A549 (cell line): ENCODE results near the gene NRIP2. TPM values are rescaled to one million over a fixed set of nuclear protein-coding genes. Genes with fewer than 3 reads are reported as not detected.
A peak's percentile ranks its signal among the peaks of the same experiment; 100 is the strongest.

Source experiments
- ATAC-seq, 2 experiments: fragments of 200-7000 bp in 1 of 2; fragments of >200 bp in 1 of 2; cut with Nextera tagmentation in 1 of 2; cut with Tn5 transposase in 1 of 2; 3 replicates each; pipeline versions ENCODE4 v1.8.0 to v1.9.1; 2018 to 2020; ENCODE audit warnings: mild to moderate bottlenecking in 1 of 2, moderate library complexity in 1 of 2
- CTCF ChIA-PET: fragments of 300-600 bp; sonication (Branson Sonifier 250); formaldehyde crosslinking; extraction: SDS; loops from one replicate; lab custom pipeline; 2021; ENCODE audit warnings: antibody characterized with exemption, inconsistent platforms; lab: Yijun Ruan, JAX
- POLR2A ChIA-PET: fragments of 350-600 bp; formaldehyde crosslinking; extraction: SDS; loops from one replicate; lab custom pipeline; 2021; ENCODE audit warnings: antibody characterized with exemption, inconsistent platforms; lab: Yijun Ruan, JAX
- DNase-seq, 2 experiments: peaks; one replicate each; pipeline versions ENCODE4 v3.0.0 to v3.0.0-alpha.2; 2011 to 2016; ENCODE audit warnings: low read depth in 1 of 2, low spot score in 1 of 2
- FAIRE-seq: peaks from 2 replicates; lab custom pipeline; 2011; peaks lifted over from hg19 to GRCh38; lab: Jason Lieb, UNC
- H3K27ac ChIP-seq, 2 experiments: fragments of >200 bp; sonication (Bioruptor Twin); formaldehyde crosslinking; 3 replicates each; pipeline ENCODE4 v1.5.1; 2016 to 2017
- H3K4me1 ChIP-seq: fragments of >200 bp; sonication (Bioruptor Twin); formaldehyde crosslinking; 3 replicates; pipeline ENCODE4 v1.6.1; 2016
- H3K4me2 ChIP-seq: fragments of >200 bp; sonication (Bioruptor Twin); formaldehyde crosslinking; 3 replicates; pipeline ENCODE4 v1.6.1; 2016
- H3K4me3 ChIP-seq: fragments of >200 bp; sonication (Bioruptor Twin); formaldehyde crosslinking; 3 replicates; pipeline ENCODE4 v1.5.1; 2016
- H3K9me3 ChIP-seq: fragments of >200 bp; sonication (Bioruptor Twin); formaldehyde crosslinking; 3 replicates; pipeline ENCODE4 v1.6.1; 2016
- CBX2 ChIP-seq: fragments of 200-600 bp; sonication (generic); IDR thresholded peaks from 2 replicates; pipeline ENCODE4 v1.6.1; 2016; ENCODE audit warnings: low read depth, mild to moderate bottlenecking, borderline replicate concordance
- CTCF ChIP-seq: fragments of >200 bp; sonication (Bioruptor Twin); formaldehyde crosslinking; IDR thresholded peaks from 3 replicates; pipeline ENCODE4 v1.5.1; 2016
- E2F6 ChIP-seq: IDR thresholded peaks from 2 replicates; pipeline ENCODE4 v1.6.1; 2012; ENCODE audit warnings: low read depth, borderline replicate concordance
- EHF ChIP-seq: fragments of 250-450 bp; sonication (Bioruptor Pico); IDR thresholded peaks from 2 replicates; pipeline ENCODE4 v1.5.0; 2020; ENCODE audit warnings: mild to moderate bottlenecking
- EHMT2 ChIP-seq: fragments of 200-600 bp; sonication (generic); IDR thresholded peaks from 2 replicates; pipeline ENCODE4 v1.6.1; 2016; ENCODE audit warnings: antibody characterized with exemption, low read depth, mild to moderate bottlenecking, moderate library complexity
- EP300 ChIP-seq, 2 experiments: fragments of >200 bp; sonication (Bioruptor Twin); formaldehyde crosslinking; IDR thresholded peaks; 2 replicates in 1 of 2; 3 replicates in 1 of 2; pipeline ENCODE4 v1.6.1; 2016 to 2017
- FOSB ChIP-seq: fragments of 250-450 bp; sonication (Bioruptor Pico); IDR thresholded peaks from 2 replicates; pipeline ENCODE4 v1.5.0; 2020; ENCODE audit warnings: mild to moderate bottlenecking, moderate library complexity
- GATA3 ChIP-seq: IDR thresholded peaks from 2 replicates; pipeline ENCODE4 v1.6.1; 2012; ENCODE audit warnings: borderline replicate concordance
- HEYL ChIP-seq: fragments of 250-450 bp; sonication (Bioruptor Pico); IDR thresholded peaks from 2 replicates; pipeline ENCODE4 v1.8.0; 2021; ENCODE audit warnings: mild to moderate bottlenecking, moderate library complexity
- HOXB13 ChIP-seq: fragments of 250-450 bp; sonication (Bioruptor Pico); IDR thresholded peaks from 2 replicates; pipeline ENCODE4 v1.5.0; 2020; ENCODE audit warnings: low read depth, mild to moderate bottlenecking, moderate library complexity
- MYC ChIP-seq: IDR thresholded peaks from 2 replicates; pipeline ENCODE4 v1.6.1; 2012; ENCODE audit warnings: mild to moderate bottlenecking, inconsistent platforms, low read length, improper control_type of control experiment, borderline replicate concordance
- NFE2L2 ChIP-seq: fragments of 150-350 bp; conservative IDR thresholded peaks from 2 replicates; pipeline ENCODE4 v1.6.1; 2014; ENCODE audit warnings: low read length
- PHF8 ChIP-seq: fragments of 200-600 bp; sonication (generic); IDR thresholded peaks from 2 replicates; pipeline ENCODE4 v1.6.1; 2016; ENCODE audit warnings: low read depth, mild to moderate bottlenecking, antibody characterized with exemption, moderate library complexity, borderline replicate concordance
- POLR2A ChIP-seq: IDR thresholded peaks from 2 replicates; pipeline ENCODE4 v1.6.1; 2012; ENCODE audit warnings: mild to moderate bottlenecking, low read length
- REST ChIP-seq: fragments of 200-600 bp; sonication (generic); IDR thresholded peaks from 2 replicates; pipeline ENCODE4 v1.6.1; 2016; ENCODE audit warnings: antibody characterized with exemption, mild to moderate bottlenecking, moderate library complexity
- RNF2 ChIP-seq: fragments of 200-600 bp; sonication (generic); IDR thresholded peaks from 2 replicates; pipeline ENCODE4 v1.6.1; 2016; ENCODE audit warnings: low read depth, mild to moderate bottlenecking, antibody characterized with exemption, moderate library complexity, borderline replicate concordance
- TP53 ChIP-seq: fragments of 250-450 bp; sonication (Bioruptor Pico); IDR thresholded peaks from 2 replicates; pipeline ENCODE4 v1.5.0; 2021; ENCODE audit warnings: mild to moderate bottlenecking, moderate library complexity
- USF2 ChIP-seq: fragments of 450-650 bp; IDR thresholded peaks from 2 replicates; pipeline ENCODE4 v1.6.1; 2014; ENCODE audit warnings: antibody characterized with exemption
- WGBS: methylation state at CpG from one replicate; pipeline ENCODE4 v1.1.6; 2017; ENCODE audit errors: missing lambda C conversion rate; 5-methylcytosine and 5-hydroxymethylcytosine counted together
- polyA plus RNA-seq, 4 experiments: library from polyadenylated mRNA; depleted of rRNA in 3 of 4; stranded (reverse); fragments of >200 nt; fragmentation: RNase III in 1 of 4; extraction: RNeasy Plus Mini Kit Qiagen cat#74134 plus additional on column Dnase treatment in 1 of 4; gene quantifications; 2 replicates in 3 of 4; 3 replicates in 1 of 4; pipeline ENCODE4 v1.2.3, GENCODE V29; 2011 to 2017
- TF ChIP-seq, protein P1 (sequence below): fragments of >200 bp; sonication (Bioruptor Twin); formaldehyde crosslinking; IDR thresholded peaks from 3 replicates; pipeline ENCODE4 v1.6.1; 2016
- TF ChIP-seq, protein P2 (sequence below): IDR thresholded peaks from 2 replicates; pipeline ENCODE4 v1.6.1; 2012

The NRIP2 gene
- polyA plus RNA-seq, 2 of the 4 experiments (the other 2 are of a cell fraction) = not detected

GRCh38 chr12:2796187-2796666 lies 38.6 kb downstream of the NRIP2 start:
- H3K4me2 ChIP-seq = peak overlapping the region; percentile 96
- TF ChIP-seq HOXB13 (CRISPR knock-in tag) (no peak), EHF (CRISPR knock-in tag) (no peak), NFE2L2 (no peak), EP300 (IDR thresholded peaks at IDR 0.05) (no peak), CTCF (peak; percentile 27; the same call in 2 of the 3 replicates)
- POLR2A ChIA-PET = interaction anchor here (0.6 to 2.6 kb wide), 3 partner anchors 12 to 16 kb away, joined by 3 to 19 read pairs (median 4); partner anchors contain the start of gene ITFG2
- H3K4me3 ChIP-seq = peak overlapping the region; percentile 76
- peak in 1 of 2 experiments; percentile 25 for DNase-seq
- H3K4me1 ChIP-seq = peaks cover 18% of the 10 kb centered on the region
- no peaks in the 10 kb centered on the region for H3K9me3 ChIP-seq
- H3K27ac ChIP-seq = peak overlapping the region; percentile 97 to 99
- WGBS = 3% methylated on average over 14 of the region's 14 CpGs
- CTCF ChIA-PET = interaction anchor here (0.6 to 7.3 kb wide), 6 partner anchors 12 to 149 kb away, joined by 3 to 57 read pairs (median 5); no protein-coding TSS in a partner anchor
- FAIRE-seq = no peak
- peak; percentile 23 to 43; a peak in 5 of 6 replicates for ATAC-seq

DNA sequence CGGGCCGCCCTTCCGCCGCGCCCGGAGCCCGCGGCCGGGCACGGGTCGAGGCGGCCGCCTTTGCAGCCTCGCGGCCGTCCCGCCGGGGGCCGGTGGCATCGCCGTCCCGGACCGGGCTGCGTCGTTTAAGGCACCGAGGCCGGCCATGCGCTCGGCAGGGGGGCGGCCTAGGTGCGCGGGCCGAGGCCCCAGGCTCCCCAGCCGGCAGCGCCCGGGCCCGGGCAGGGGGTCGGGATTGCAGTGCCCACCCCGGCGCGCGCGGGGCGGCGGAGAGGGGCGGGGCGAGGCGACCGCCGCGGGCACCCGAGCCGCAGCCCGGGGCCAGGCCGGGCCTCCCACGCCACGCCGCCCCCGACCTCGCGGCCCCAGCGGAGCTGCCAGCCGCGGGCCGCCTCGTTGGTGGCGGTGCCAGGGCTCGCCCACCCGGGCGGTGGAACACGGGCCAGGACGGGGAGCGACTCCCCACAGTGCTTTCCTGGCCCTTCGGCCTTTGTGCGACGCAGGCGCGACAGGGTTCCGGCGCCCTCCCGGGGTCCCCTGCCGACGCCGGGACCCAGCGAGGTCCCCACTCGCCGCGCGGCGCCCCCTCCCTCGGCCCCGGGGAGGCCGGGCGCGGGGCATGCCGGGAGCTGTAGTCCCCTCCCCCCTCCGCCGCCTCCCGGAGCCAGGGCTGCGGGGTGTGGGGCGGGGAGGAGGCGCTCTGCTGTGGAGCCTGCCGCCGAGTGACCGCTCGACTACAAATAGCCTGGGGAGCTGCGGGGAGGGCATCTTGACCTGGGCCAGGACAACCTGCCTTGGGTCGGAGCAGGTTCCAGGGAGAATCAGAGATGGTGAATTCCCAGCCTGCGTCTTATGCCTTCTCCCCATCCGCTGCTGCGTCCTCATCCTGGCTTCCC lies 39.3 kb downstream of the NRIP2 start:
- under 1% methylated on average over 35 of the region's 111 CpGs for WGBS
- Histone ChIP-seq H3K27ac (peak overlapping the region; percentile 97 to 99), H3K4me3 (peak overlapping the region; percentile 76), H3K4me2 (peak overlapping the region; percentile 96), H3K4me1 (peaks cover 18% of the 10 kb centered on the region), H3K9me3 (no peaks in the 10 kb centered on the region)
- CTCF ChIA-PET = interaction anchor here (0.6 to 7.3 kb wide), 6 partner anchors 11 to 149 kb away, joined by 3 to 57 read pairs (median 5); no protein-coding TSS in a partner anchor
- FAIRE-seq = no peak
- POLR2A ChIA-PET = interaction anchor here (0.6 to 2.6 kb wide), 3 partner anchors 12 to 17 kb away, joined by 3 to 19 read pairs (median 4); partner anchors contain the start of gene ITFG2
- peak; percentile 55 to 84 for DNase-seq
- ATAC-seq = peak; percentile 68 to 84
- TF ChIP-seq POLR2A (peak; percentile 46; the same call in 1 of the 2 replicates), PHF8 (peak; percentile 41; the same call in 1 of the 2 replicates), HEYL (no peak)

- Histone ChIP-seq H3K4me3 (peak within 1 kb of the TSS; percentile 76), H3K27ac (peak within 1 kb of the TSS; percentile 97 to 99), H3K9me3 (no peaks in the 10 kb centered on the region), H3K4me1 (peaks cover 18% of the 10 kb centered on the region), H3K4me2 (peak within 1 kb of the TSS; percentile 96)
- WGBS = under 1% methylated on average over 19 of the region's 63 CpGs
- ChIA-PET POLR2A (interaction anchor here (0.7 to 2.6 kb wide), 2 partner anchors 9 to 18 kb away, joined by 3 to 19 read pairs; partner anchors contain the start of gene ITFG2), CTCF (interaction anchor here (7.3 kb wide), 1 partner anchor 10 kb away, joined by 57 read pairs; no protein-coding TSS in a partner anchor)
- ATAC-seq = peak; percentile 92 to 94
- no peak for FAIRE-seq
- peak; percentile 84 to 91 for DNase-seq
- TF ChIP-seq, protein P1, sequence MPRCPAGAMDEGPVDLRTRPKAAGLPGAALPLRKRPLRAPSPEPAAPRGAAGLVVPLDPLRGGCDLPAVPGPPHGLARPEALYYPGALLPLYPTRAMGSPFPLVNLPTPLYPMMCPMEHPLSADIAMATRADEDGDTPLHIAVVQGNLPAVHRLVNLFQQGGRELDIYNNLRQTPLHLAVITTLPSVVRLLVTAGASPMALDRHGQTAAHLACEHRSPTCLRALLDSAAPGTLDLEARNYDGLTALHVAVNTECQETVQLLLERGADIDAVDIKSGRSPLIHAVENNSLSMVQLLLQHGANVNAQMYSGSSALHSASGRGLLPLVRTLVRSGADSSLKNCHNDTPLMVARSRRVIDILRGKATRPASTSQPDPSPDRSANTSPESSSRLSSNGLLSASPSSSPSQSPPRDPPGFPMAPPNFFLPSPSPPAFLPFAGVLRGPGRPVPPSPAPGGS = 0 out of 3 replicates have a peak, but pooled peaks have one; percentile 56
- peak; percentile 99 for TF ChIP-seq POLR2A
- TF ChIP-seq E2F6 = peak; percentile 88
- TF ChIP-seq, protein P2, sequence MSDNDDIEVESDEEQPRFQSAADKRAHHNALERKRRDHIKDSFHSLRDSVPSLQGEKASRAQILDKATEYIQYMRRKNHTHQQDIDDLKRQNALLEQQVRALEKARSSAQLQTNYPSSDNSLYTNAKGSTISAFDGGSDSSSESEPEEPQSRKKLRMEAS = peak; percentile 95
- TF ChIP-seq EHMT2 = no peak
- no peak for TF ChIP-seq GATA3
- TF ChIP-seq HEYL = no peak
- peak; percentile 62; the same call in 1 of the 2 replicates for TF ChIP-seq MYC
- no peak for TF ChIP-seq FOSB
- TF ChIP-seq REST = no peak
- 0 out of 2 replicates have a peak, but pooled peaks have one; percentile 59 for TF ChIP-seq RNF2
- no peak for TF ChIP-seq TP53
- no peak for TF ChIP-seq USF2
- TF ChIP-seq CBX2 = no peak
Measured at GRCh38 chr12:2794736-2795289, 40.0 kb downstream of the NRIP2 start, which contains the start of gene FKBP4. Gene FKBP4 (plus strand): TSS chr12:2794970. CDS start chr12:2795140, 170 bp downstream.
